H9 (cell line): ENCODE measurements around the gene PRDM2. TPM values are rescaled to one million over a fixed set of nuclear protein-coding genes. Genes with fewer than 3 reads are reported as not detected.
A peak's percentile ranks its signal among the peaks of the same experiment; 100 is the strongest.

Experiments used
- DNase-seq: peaks from one replicate; pipeline ENCODE4 v3.0.0-alpha.2; 2017
- H2AFZ ChIP-seq: one replicate; pipeline ENCODE4 v1.6.1; 2013; ENCODE audit warnings: mild to moderate bottlenecking, low read length, control low read depth, moderate library complexity
- H2AK5ac ChIP-seq: 2 replicates; pipeline ENCODE4 v1.6.1; 2013; ENCODE audit warnings: low read length, control low read depth, mixed read lengths; ENCODE audit not compliant: insufficient read length
- H2BK120ac ChIP-seq: one replicate; pipeline ENCODE4 v1.6.1; 2013; ENCODE audit warnings: low read depth, mild to moderate bottlenecking, low read length, control low read depth, inconsistent platforms; ENCODE audit not compliant: poor library complexity, severe bottlenecking
- H2BK12ac ChIP-seq: 2 replicates; pipeline ENCODE4 v1.6.1; 2013; ENCODE audit warnings: low read length, control low read depth, mixed read lengths, low read depth; ENCODE audit not compliant: insufficient read length
- H2BK15ac ChIP-seq: 2 replicates; pipeline ENCODE4 v1.6.1; 2013; ENCODE audit warnings: low read depth, low read length, control low read depth
- H2BK20ac ChIP-seq: one replicate; pipeline ENCODE4 v1.6.1; 2013; ENCODE audit warnings: low read depth, mild to moderate bottlenecking, low read length, control low read depth, inconsistent platforms; ENCODE audit not compliant: poor library complexity, severe bottlenecking
- H2BK5ac ChIP-seq: 2 replicates; pipeline ENCODE4 v1.6.1; 2013; ENCODE audit warnings: low read length, control low read depth, mixed read lengths; ENCODE audit not compliant: insufficient read length
- H3K14ac ChIP-seq: 2 replicates; pipeline ENCODE4 v1.6.1; 2013; ENCODE audit warnings: low read length, control low read depth; ENCODE audit not compliant: insufficient read depth
- H3K18ac ChIP-seq: 2 replicates; pipeline ENCODE4 v1.6.1; 2013; ENCODE audit warnings: low read depth, mild to moderate bottlenecking, mixed read lengths, low read length, control low read depth; ENCODE audit not compliant: insufficient read length
- H3K23ac ChIP-seq: 2 replicates; pipeline ENCODE4 v1.6.1; 2013; ENCODE audit warnings: low read length, control low read depth, mixed read lengths, low read depth; ENCODE audit not compliant: insufficient read length
- H3K23me2 ChIP-seq: 2 replicates; pipeline ENCODE4 v1.6.1; 2013; ENCODE audit warnings: low read depth, mild to moderate bottlenecking, mixed read lengths, low read length, control low read depth; ENCODE audit not compliant: insufficient read length, poor library complexity, severe bottlenecking
- H3K27ac ChIP-seq: 2 replicates; pipeline ENCODE4 v1.5.1; 2013; ENCODE audit warnings: low read length, control low read depth, mixed read lengths, low read depth; ENCODE audit not compliant: insufficient read length
- H3K27me3 ChIP-seq: 2 replicates; pipeline ENCODE4 v1.6.1; 2013; ENCODE audit warnings: low read length, control low read depth, inconsistent platforms; ENCODE audit not compliant: insufficient read depth
- H3K4ac ChIP-seq: 2 replicates; pipeline ENCODE4 v1.6.1; 2013; ENCODE audit warnings: low read depth, mild to moderate bottlenecking, control low read depth, inconsistent platforms, low read length, moderate library complexity
- H3K4me1 ChIP-seq: 2 replicates; pipeline ENCODE4 v1.6.1; 2013; ENCODE audit warnings: low read length, control low read depth, inconsistent platforms; ENCODE audit not compliant: insufficient read depth
- H3K4me2 ChIP-seq: 2 replicates; pipeline ENCODE4 v1.6.1; 2013; ENCODE audit warnings: low read length, control low read depth, mixed read lengths; ENCODE audit not compliant: insufficient read length, insufficient read depth
- H3K56ac ChIP-seq: 2 replicates; pipeline ENCODE4 v1.6.1; 2013; ENCODE audit warnings: low read depth, mild to moderate bottlenecking, mixed read lengths, low read length, control low read depth; ENCODE audit not compliant: insufficient read length
- H3K79me1 ChIP-seq: 2 replicates; pipeline ENCODE4 v1.6.1; 2013; ENCODE audit warnings: low read depth, mild to moderate bottlenecking, moderate library complexity, low read length, control low read depth, inconsistent platforms; ENCODE audit not compliant: insufficient read depth, poor library complexity, severe bottlenecking
- H3K79me2 ChIP-seq: 2 replicates; pipeline ENCODE4 v1.6.1; 2013; ENCODE audit warnings: low read length, control low read depth, inconsistent platforms; ENCODE audit not compliant: insufficient read depth
- H3K9ac ChIP-seq: 2 replicates; pipeline ENCODE4 v1.6.1; 2013; ENCODE audit warnings: low read length, control low read depth, mixed read lengths; ENCODE audit not compliant: insufficient read length; ENCODE audit errors: extremely low read depth
- H3K9me3 ChIP-seq: one replicate; pipeline ENCODE4 v1.6.1; 2013; ENCODE audit warnings: low read depth, low read length, inconsistent platforms; ENCODE audit not compliant: control insufficient read depth
- H3T11ph ChIP-seq: one replicate; pipeline ENCODE4 v1.6.1; 2013; ENCODE audit warnings: mild to moderate bottlenecking, low read length, control low read depth, inconsistent platforms
- H4K20me1 ChIP-seq: one replicate; pipeline ENCODE4 v1.6.1; 2013; ENCODE audit not compliant: control insufficient read depth, insufficient read length, insufficient read depth
- H4K5ac ChIP-seq: 2 replicates; pipeline ENCODE4 v1.6.1; 2013; ENCODE audit warnings: low read depth, mild to moderate bottlenecking, mixed read lengths, low read length, control low read depth; ENCODE audit not compliant: insufficient read length
- H4K8ac ChIP-seq: replicated peaks from 2 replicates; pipeline ENCODE4 v1.6.1; 2013; ENCODE audit warnings: low read length, control low read depth, mixed read lengths, low read depth; ENCODE audit not compliant: insufficient read length
- H4K91ac ChIP-seq: 2 replicates; pipeline ENCODE4 v1.6.1; 2013; ENCODE audit warnings: low read depth, mild to moderate bottlenecking, moderate library complexity, mixed read lengths, low read length, control low read depth; ENCODE audit not compliant: insufficient read length
- H3K27ac Mint-ChIP-seq, 3 experiments: 2 replicates in 2 of 3; 3 replicates in 1 of 3; pipeline ENCODE4 v1.8.0; 2020 to 2021; ENCODE audit warnings: mixed read lengths in 3 of 3, mild to moderate bottlenecking in 1 of 3, moderate library complexity in 1 of 3
- H3K27me3 Mint-ChIP-seq: 2 replicates; pipeline ENCODE4 v1.8.0; 2021; ENCODE audit warnings: low read depth, mild to moderate bottlenecking, moderate library complexity, mixed read lengths
- H3K36me3 Mint-ChIP-seq, 3 experiments: 2 replicates in 2 of 3; 3 replicates in 1 of 3; pipeline ENCODE4 v1.8.0; 2020 to 2021; ENCODE audit warnings: low read depth in 3 of 3, mixed read lengths in 3 of 3; ENCODE audit not compliant: insufficient read depth in 1 of 3
- H3K4me1 Mint-ChIP-seq, 2 experiments: 2 replicates each; pipeline ENCODE4 v1.8.0; 2020; ENCODE audit warnings: mixed read lengths in 2 of 2
- H3K4me3 Mint-ChIP-seq, 2 experiments: 2 replicates in 1 of 2; 3 replicates in 1 of 2; pipeline ENCODE4 v1.8.0; 2020 to 2021; ENCODE audit warnings: mild to moderate bottlenecking in 2 of 2, mixed read lengths in 2 of 2, moderate library complexity in 1 of 2
- H3K9me3 Mint-ChIP-seq, 2 experiments: 2 replicates in 1 of 2; 3 replicates in 1 of 2; pipeline ENCODE4 v1.8.0; 2020; ENCODE audit warnings: mild to moderate bottlenecking in 2 of 2, mixed read lengths in 2 of 2, moderate library complexity in 1 of 2
- CTCF ChIP-seq: fragments of 200-600 bp; sonication (generic); conservative IDR thresholded peaks from 3 replicates; pipeline ENCODE4 v1.8.0; 2021; ENCODE audit warnings: antibody characterized with exemption, mild to moderate bottlenecking
- WGBS: extraction: QIAGEN DNeasy Blood & Tissue Kit; methylation state at CpG from one replicate; pipeline ENCODE4 v1.1.7; 2013; ENCODE audit warnings: missing lambda C conversion rate, low lambda C conversion rate, mixed read lengths; ENCODE audit not compliant: insufficient read length; ENCODE audit errors: extremely low coverage; 5-methylcytosine and 5-hydroxymethylcytosine counted together
- total RNA-seq: library from RNA; stranded (reverse); gene quantifications from 2 replicates; pipeline ENCODE4 v1.2.1, GENCODE V29; 2021

PRDM2 gene
- total RNA-seq, 1 experiment from 2014 or later, result 24.5 TPM

GRCh38 chr1:13813398-13814012 is 113.5 kb downstream of the PRDM2 start:
- Histone ChIP-seq H3K79me2 (no peaks in the 10 kb centered on the region), H3K23ac (no peak overlapping the region), H2AFZ (no peak overlapping the region), H3K18ac (no peak overlapping the region), H2BK120ac (no peak overlapping the region), H3K4me2 (no peak overlapping the region), H3K4ac (no peak overlapping the region), H3K9me3 (no peaks in the 10 kb centered on the region), H3K56ac (no peak overlapping the region), H2BK15ac (no peak overlapping the region), H3K27me3 (no peaks in the 10 kb centered on the region), H2BK12ac (no peak overlapping the region), H3K27ac (no peak overlapping the region), H3K79me1 (no peaks in the 10 kb centered on the region), H4K8ac (no peak overlapping the region), H2AK5ac (no peak overlapping the region), H2BK5ac (no peak overlapping the region), H3T11ph (no peak overlapping the region), H3K4me1 (no peaks in the 10 kb centered on the region), H3K9ac (no peak overlapping the region), H4K5ac (no peak overlapping the region), H4K20me1 (no peaks in the 10 kb centered on the region), H3K14ac (no peak overlapping the region), H3K23me2 (no peaks in the 10 kb centered on the region), H2BK20ac (no peak overlapping the region), H4K91ac (no peak overlapping the region)
- peak; percentile 76 for DNase-seq
- no peak overlapping the region for H3K4me3 Mint-ChIP-seq
- no peaks in the 10 kb centered on the region for H3K36me3 Mint-ChIP-seq
- H3K4me1 Mint-ChIP-seq, result peaks cover 4 to 6% of the 10 kb centered on the region in 2 experiments; a peak in 3 of 4 replicates
- WGBS, result no CpG with 5 or more reads among the region's 17 CpGs
- TF ChIP-seq CTCF, result peak; percentile 97
- peaks cover 2% of the 10 kb centered on the region; the same call in 1 of the 2 replicates for H3K27me3 Mint-ChIP-seq
- no peak overlapping the region for H3K27ac Mint-ChIP-seq
- H3K9me3 Mint-ChIP-seq, result no peaks in the 10 kb centered on the region
